NOMO-1 (cell line): Measurements from ENCODE around the gene ARHGAP24.

Experiments
- DNase-seq, 2 experiments: peaks; one replicate each; lab custom pipeline; 2025; ENCODE audit not compliant: unreplicated experiment in 2 of 2; lab: John Stamatoyannopoulos, UW

ARHGAP24 gene

DNA sequence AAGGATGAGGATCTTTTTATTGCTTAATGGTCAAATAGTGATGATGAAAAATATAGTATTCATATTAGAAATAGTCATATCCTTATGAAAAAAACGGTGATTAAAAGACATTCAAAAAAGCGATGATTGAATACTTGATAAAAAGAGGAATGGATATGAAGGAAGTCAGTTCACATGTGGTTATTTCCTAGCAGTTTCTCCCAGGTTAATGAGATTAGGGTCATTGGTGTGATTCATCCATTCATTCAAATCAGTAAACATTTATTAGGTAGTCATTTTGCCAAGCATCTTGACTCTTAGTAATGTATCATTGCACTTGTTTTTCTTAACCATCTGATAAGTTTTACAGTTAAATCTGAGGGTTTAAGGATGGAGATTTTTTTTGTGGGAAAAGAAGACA is 294.1 kb downstream of the ARHGAP24 start:
- no peak for DNase-seq

DNA sequence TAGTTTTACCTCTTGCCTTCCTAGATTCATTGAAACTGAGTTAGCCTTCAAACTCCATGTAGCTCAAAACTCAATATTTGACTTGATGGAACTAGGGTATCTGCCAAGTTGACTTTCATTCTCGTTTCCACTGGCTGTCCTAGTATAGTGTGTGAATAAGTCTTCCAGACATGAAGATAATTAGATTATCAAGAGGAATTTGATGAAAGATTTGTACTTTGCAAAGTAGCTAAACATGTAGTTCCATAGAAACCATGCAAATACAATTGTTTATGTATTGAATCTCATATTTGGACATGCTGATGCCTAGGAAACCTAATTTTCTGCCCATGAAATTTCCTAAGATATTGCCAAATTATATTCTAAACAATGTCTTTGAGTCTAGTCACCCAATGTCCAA is 297.5 kb downstream of the ARHGAP24 start:
- DNase-seq, result no peak

GRCh38 chr4:85773372-85773771 is 298.4 kb downstream of the ARHGAP24 start:
- DNase-seq, result no peak

- no peak for DNase-seq
These were observed 299.1 kb downstream of the ARHGAP24 start for GRCh38 chr4:85774000-85774399.

DNA sequence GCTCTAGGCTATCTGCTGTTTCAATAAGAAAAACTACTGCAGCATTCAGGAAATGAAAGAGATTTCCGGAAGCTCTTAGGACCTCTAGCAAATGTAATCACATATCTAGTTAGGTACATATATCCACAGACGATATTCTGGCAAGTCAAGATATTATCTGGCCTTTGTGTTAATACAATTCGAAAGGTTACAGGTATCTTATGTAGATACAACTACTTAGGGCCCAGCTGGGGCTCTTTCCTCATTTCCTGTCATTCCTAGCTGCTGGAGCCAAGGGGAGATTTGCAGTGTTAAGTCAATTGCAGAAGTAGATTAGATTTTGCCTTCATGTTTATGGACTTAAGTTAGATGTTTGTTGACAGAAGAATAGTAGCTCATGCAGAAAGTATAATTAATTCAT is 299.5 kb downstream of the ARHGAP24 start:
- no peak for DNase-seq

- DNase-seq, result no peak
These were observed 301.1 kb downstream of the ARHGAP24 start for GRCh38 chr4:85776096-85776495.

DNA sequence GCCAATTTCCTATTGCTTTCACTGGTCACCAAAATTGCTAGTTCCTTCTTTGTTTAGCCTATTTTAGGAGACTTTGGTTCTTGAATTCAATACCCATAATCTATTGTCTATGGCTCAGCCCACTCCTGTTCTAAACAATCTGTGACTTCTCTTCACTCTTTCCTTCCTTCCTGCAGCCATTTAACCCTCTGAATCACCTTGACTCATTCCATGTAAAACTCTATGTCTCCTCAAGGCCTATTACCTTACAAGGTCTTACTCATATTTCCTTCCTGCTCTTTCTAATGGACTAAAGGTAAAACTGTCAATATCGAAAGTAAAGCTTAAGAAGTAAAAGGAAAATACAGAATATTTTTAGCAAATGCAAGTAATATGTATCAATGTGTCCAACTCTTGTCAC is 301.6 kb downstream of the ARHGAP24 start:
- no peak for DNase-seq

DNA sequence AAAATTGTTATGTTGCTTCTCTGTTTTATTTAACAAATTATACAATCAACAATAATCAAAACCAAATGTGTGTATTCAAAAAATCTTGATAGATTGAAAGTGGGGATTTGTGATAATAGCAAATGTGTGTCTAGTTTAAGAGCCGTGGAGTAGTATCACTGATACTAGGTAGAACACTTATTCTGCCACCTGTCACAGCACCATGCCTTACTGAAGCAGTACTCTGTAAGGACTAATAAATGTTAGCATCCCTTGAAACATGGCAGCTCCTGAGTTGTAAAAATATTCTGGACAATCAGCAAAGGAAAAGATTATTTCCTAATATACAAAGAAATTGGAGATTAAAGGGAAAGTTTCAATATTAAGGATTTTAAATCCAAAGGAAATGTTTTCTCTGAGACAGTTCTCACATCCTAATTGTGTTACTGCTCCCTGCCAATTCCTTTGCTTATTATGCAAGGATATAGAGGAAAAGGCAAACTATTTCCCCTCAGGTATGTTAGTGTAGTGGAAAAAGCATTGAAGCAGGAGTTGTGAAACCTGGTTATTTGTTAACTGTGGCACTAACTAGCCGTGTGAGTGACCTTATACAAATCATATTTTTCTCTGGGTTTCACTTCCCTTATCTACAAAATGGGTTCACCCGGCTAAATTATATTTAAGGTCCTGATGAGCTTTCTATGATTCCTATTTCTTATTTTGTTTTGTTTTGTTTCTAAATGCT is 303.1 kb downstream of the ARHGAP24 start:
- DNase-seq, result peak in 1 of 2 experiments; percentile 45

GRCh38 chr4:85778632-85779131 is 303.7 kb downstream of the ARHGAP24 start:
- DNase-seq, result no peak

DNA sequence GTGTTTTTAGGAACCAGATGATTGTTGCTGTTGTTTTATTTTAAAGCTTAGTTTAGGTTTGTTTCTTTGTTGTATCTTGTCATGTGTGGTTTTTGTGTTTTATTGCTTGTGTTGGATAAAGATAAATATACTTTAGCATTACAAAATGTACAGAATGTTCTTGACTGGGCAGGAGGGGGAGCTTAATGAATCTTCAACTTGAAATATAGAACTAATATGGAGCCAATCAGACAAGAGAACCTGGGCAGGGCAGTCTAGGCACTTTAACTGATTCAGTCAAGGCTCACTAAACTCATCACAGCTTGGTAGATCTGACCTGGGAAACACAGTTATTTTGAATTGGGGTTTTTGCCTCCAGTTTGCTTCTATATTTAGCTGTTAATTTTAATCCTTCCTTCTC is 304.2 kb downstream of the ARHGAP24 start:
- no peak for DNase-seq

GRCh38 chr4:85780664-85781063 is 305.7 kb downstream of the ARHGAP24 start:
- DNase-seq, result no peak

DNA sequence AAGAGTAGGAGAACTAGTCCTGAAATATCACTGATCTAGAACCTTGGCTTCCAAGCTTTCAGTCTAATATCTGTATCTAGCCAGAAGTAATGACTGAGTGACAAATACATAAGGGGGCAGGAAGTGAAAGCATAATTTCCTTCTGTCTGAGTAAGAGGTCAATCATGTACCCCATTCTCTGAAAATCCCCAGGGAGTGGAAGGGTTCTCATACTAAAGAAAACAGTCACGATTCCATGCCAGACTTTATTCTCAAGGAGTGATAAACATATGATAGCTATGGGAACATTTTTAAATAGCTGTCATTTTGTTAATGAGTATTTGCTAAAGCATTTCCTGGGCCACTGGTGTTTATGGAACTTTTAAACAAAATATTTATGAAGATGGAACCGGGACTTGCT is 308.5 kb downstream of the ARHGAP24 start:
- no peak for DNase-seq

GRCh38 chr4:85783900-85784299 is 308.9 kb downstream of the ARHGAP24 start:
- DNase-seq, result no peak

- no peak for DNase-seq
These were observed 309.4 kb downstream of the ARHGAP24 start for GRCh38 chr4:85784348-85784747.

GRCh38 chr4:85784947-85785346 is 310.0 kb downstream of the ARHGAP24 start:
- no peak for DNase-seq

DNA sequence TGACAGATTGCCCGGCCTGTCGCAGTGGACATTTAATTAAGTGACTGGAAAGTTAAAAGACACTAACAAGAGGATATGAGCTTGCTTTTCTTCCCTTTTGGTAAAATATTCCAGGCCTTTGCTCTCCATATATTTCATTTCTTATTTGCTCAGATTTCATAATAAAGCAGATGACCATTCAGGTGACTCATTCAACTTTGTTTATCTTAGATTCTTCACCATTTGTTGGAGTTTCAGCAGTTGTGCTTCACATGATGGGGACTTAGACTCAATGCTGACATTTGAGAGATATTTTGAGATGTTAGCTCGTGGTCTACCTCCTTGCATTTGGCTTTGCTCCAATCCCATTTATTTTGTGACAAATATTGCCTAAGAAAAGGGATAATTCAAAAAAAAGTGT is 312.2 kb downstream of the ARHGAP24 start:
- DNase-seq, result no peak

DNA sequence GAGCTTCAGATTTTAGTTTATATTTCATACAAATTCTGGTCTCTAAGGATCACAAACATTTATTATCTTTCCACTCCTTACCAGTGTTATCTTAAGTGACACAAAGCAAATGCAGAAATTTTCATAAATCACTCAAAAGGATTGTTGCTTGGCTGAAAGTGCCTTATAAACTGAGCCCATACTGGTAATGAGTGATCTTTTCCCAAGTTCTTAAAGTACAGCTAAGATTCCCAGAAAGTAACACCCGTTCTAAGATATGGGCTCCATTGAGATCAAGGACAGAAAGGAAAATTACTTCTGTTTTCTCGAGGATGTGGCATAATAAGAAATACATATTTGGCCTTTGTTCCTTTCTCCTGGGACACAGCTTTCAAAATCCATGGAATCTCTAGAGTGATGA is 313.7 kb downstream of the ARHGAP24 start:
- no peak for DNase-seq

GRCh38 chr4:85789241-85789640 is 314.3 kb downstream of the ARHGAP24 start:
- DNase-seq, result no peak

DNA sequence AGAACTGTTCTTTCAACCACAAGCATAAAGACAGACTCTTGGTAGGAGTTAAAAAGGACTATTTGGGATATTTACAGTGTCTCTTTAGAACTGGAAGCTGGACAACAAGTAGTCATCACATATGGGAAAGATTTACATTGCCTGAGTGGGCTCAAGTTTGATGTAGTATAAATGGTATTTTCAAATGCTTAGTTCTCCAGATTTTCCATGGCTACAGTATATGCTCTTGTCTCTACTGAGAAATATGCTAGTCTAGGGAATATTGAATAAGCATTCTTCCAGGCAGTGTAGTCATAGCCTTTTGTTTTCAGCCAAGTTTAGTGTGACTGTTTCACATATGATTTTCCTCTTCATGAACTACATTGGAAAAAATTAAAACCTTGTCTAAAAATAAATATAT is 315.6 kb downstream of the ARHGAP24 start:
- DNase-seq, result no peak

DNA sequence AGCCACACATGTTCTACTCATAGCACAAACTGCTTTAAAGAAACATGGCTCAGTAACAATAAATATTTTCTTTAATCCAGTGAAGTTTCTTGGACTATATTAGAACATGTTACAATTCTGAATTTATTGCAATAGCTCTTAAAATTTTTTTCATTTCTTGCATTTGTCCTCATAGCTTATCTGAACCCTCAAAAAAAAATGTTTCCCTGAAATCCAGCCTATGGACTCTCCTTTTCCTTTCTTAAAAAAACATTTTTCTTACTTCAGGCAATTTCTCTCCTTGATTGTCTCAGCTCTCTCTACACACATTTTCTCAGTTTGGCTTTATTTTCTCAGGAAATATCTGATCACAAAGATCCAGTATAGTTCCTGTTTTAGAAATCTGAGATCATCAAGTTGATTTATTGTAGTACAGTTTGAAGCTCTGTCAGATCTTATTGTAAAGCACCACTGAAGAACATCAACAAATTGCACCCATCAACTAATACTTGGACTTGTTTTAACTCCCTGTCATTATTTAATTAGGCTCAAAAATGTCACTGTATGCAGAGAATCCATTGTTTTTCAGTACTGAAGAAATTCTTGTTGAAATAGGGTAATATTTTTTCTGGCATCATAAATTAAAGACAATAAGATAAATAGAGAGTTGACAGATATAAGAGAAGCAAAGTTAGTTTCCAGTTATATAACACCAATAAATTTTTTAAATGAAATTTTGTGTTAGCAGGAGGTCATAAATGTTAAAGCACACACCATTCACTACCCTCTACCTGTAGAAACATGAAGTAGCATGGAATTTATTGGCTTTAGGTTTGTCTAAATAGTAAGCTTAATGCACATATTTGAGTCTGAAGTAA is 317.7 kb downstream of the ARHGAP24 start:
- DNase-seq, result peak in 1 of 2 experiments; percentile 31

DNA sequence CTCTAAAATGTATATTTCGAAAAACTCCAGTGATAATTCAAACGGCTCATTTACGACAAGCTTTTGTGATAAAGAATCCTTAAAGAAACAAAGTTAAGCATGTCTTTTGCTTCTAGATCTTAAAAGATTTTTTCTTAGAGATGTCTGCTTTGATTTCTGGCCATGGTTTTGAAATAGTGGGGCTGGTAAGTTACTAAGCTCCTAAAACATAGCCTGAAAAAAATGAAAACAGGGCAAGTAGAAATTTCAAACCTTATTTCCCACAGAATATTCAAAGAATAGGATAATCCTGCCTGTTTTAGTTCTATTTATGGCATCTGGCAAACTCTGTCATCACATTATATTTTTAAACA is 318.3 kb downstream of the ARHGAP24 start:
- no peak for DNase-seq
